Superior temporal gyrus (tissue), 1 donor: ENCODE results near the gene KISS1R.
"Not testable (repeated sequence)": the region's sequence is repeated elsewhere in the genome, so short reads cannot be mapped to it uniquely, and the experiment has no call there.

Experiments
- DNase-seq: peaks from one replicate; pipeline ENCODE4 v3.0.0-alpha.2; 2016; ENCODE audit errors: extremely low spot score

Gene KISS1R

DNA sequence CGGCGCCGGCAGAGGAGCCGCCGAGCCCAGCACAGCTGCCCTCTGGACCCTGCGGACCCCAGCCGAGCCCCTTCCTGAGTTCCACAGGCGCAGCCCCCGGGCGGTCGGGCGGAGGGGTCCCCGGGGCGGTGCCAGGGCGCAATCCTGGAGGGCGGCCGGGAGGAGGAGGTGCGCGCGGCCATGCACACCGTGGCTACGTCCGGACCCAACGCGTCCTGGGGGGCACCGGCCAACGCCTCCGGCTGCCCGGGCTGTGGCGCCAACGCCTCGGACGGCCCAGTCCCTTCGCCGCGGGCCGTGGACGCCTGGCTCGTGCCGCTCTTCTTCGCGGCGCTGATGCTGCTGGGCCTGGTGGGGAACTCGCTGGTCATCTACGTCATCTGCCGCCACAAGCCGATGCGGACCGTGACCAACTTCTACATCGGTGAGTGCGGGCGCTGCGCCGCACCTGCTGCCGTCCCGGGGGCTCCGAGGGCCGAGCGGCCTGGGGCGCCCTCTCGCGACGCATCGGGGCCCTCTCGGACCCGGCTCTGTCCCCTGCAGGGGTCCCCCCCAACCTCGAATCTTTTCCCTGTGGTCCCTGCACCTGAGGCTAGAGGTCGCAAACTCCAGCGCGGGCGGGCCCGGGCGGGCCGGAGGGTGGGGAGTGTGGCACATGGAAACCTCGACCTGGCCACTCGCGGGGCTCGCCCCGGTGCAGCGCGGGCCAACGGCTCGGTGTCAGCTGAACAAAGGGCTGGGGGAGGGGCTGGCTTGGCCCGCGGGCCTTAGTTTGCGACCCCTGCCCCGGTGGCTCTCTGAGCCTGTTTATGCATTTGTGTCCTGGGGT lies at the start of gene KISS1R:
TSS of gene KISS1R (plus strand) at position 11 of the 829 bp plus-strand sequence. CDS start at position 181, 170 bp downstream.
- no peak for DNase-seq

DNA sequence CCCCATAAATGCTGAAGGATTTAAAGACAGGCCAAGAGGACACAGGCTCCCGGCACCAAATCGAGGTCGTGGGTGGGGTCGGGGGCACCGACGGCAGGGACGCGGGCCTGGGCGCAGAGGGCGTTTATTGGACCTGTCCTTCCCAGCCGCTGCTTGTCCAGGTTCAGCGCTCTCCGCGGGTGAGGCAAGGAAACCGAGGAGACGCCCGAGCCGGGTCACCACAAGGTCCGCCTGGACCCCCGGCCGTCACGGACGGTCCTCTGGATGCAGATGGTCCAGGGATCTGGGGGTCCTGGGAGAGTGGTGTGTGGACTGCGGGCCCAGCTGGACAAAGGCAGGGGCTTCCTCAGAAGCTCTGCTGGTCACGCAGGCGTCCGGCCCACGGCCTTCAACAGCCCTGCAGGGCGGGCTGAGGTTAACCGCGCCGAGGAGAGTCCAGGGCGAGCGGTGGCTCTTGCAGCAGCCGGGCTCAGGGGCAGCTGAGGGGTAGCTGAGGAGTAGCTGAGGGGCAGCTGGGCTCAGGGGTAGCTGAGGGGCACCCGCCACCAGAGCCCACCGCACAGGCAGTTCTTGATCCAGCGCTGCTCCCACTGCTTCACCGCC lies 49.2 kb upstream of the KISS1R start:
- no peak for DNase-seq

- DNase-seq: no peak
These were observed 48.5 kb upstream of the KISS1R start for GRCh38 chr19:868458-869244.

DNA sequence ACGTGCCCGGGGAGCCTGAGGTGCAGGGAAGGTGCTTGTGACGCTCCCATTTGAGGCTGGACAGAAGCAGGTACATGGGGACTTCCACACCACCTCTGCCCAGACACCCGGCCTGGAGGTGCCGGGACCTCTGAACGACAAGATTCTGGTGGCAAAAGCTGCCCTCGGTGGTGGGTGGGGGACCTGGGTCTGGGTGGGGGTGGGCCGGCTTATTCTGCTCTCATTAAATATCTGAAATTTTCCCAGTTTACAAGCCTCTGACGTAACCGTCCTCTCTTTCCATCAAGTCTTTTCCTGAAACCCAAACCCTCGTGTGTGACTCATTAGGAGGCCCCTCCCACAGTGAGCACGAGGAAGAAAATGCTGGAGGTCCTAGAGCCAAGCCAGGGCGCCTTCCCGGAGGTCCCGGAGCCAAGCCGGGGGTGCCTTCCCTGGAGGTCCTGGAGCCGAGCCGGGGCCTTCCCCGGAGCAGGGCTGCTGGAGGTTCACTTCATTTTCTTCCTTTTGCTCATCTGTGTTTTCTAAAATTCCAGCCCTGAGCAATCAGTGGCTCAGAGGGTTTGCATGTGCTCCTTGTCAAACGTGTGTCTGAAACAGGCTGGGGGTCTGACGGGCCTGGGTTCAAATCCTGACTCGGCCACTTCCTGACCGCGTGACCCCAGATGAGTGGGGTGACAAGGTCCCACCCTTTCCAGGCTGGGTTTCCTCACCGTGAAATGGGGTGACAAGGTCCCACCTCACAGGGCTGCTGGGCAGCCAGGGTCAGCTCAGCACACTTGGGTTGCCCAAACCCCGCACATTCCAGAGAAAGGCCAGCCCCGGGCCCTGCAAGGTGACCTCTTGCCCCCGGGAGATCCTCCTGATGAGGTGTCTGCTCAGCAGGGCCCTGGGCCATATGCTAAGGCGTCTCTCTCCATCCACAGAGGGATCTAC lies 47.6 kb upstream of the KISS1R start:
- no peak for DNase-seq

- DNase-seq: no peak
These were observed 46.8 kb upstream of the KISS1R start for GRCh38 chr19:870314-870713.

- DNase-seq: no peak
These were observed 46.2 kb upstream of the KISS1R start for GRCh38 chr19:870963-871401.

DNA sequence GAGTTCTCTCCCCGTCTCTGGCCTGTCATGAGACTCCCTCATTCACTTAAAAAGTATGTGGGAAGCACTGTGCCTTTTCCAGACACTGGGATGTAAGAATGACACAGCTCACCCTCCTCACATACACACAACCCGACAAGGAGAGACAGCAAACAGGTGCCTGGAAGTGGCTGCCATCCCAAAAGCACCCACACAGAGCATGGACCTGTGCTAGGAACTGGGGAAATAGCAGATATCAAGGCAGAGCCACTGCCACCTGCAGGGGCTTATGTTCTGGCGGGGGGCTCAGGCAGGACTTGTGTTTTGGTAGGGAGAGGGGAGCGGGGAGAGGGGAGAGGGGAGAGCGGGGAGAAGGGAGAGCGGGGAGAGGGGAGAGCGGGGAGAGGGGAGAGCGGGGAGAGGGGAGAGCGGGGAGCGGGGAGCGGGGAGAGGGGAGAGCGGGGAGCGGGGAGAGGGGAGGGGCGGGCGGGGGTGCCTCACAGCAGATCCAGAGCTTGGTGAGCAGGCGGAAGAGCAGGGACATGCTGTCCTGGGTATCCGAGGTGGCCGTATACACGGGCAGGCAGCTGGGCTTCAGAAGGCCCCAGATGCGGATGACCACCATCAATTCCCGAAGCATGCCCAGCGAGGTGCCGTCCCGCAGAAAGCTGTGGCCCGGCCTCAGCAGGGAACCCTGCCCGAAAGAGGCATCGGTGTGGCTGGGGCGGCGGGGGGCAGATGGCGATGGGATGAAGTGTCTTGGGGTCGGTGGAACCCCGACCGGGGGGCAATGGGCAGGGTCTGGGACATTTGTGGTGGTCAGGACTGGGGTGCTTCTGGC lies 45.5 kb upstream of the KISS1R start:
- no peak for DNase-seq

DNA sequence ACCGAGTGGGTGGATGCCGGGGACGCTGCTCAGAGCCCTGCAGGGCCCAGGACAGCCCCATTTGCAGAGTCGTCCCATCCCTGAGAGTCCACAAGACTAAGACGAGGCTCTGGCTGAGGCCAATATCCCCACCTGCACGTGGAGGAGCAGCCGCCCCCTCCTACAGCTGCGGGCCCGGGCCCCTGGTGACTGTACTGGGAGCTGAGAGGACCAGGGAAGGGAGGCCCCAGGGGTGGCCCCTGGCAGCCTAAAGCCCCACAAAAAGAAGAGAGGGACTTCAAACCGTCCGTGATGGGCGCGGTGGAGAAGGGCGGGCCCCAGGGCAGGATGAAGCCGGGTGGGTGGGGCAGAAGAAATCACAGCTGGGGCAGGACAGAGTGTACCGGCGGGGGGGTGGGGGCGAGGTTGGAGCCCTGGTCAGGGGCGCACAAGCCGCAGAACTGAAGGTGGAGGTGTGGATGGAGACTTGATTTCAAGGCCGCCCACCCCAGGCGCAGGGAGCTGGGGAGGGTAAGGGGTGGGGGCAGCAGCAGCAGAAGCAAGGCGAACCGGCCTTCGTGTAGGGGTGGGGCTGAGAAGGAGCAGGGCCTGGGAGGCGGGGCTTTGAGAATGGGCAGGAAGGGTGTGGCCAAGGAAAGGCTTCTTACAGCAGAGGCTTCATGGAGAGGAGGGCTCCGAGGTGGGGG lies 44.7 kb upstream of the KISS1R start:
- no peak for DNase-seq

DNA sequence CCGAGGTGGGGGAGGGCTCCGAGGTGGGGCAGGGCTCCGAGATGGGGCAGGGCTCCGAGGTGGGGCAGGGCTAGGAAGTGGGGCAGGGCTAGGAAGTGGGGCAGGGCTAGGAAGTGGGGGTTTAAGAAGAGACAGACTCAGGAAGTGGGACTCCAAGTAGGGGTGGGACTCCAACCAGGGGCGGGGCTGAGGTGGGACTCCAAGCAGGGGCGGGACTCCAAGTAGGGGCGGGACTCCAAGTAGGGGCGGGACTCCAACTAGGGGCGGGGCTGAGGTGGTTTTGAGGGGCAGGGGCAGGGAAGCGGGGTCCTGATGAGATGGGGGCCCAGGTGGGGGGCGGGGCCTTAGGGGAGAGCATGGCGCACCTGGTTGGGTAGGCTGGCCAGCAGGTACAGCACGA lies 44.0 kb upstream of the KISS1R start:
- DNase-seq: no peak

DNA sequence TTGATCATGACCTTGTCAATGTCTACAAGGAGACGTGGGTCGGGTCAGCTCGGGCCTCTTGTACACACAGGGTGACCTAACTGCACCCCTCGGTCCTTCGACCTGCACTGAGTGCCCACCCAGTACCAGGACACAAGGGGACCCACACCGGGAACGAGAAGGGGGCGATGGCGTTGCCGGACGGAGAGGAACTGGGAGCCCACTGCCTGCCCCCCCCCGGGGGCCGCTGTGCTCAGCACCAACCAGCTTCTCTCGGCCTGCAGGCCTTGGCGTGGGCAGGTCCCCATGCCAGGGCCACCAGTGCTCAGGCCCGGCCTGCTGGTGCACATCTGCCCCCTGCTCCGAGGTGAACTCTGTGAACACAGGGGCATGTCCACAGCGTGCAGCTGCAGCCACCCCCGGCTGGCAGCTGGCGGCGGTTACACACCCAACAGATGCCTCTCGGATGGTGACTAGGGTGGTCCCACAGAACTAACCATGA lies 43.5 kb upstream of the KISS1R start:
- DNase-seq: no peak

- DNase-seq: no peak
These were observed 41.8 kb upstream of the KISS1R start for GRCh38 chr19:875265-875879.

GRCh38 chr19:876089-876488 lies 41.0 kb upstream of the KISS1R start:
- no peak for DNase-seq

- DNase-seq: no peak
These were observed 40.3 kb upstream of the KISS1R start for GRCh38 chr19:876780-877314.

- not testable (repeated sequence) for DNase-seq
These were observed 39.0 kb upstream of the KISS1R start for GRCh38 chr19:877992-878660.

GRCh38 chr19:878751-879561 lies 38.2 kb upstream of the KISS1R start:
- DNase-seq: not testable (repeated sequence)

GRCh38 chr19:879711-880438 lies 37.3 kb upstream of the KISS1R start:
- DNase-seq: no peak
